Activated CD4-positive, alpha-beta T cell treated with anti-CD3 and anti-CD28 coated beads, Interleukin-2, amount 10 ng/mL, durations not matched to agents 24 days and 14 days (primary cell): ENCODE data around the gene BCAS1. TPM values are rescaled to one million over a fixed set of nuclear protein-coding genes. Genes with fewer than 3 reads are reported as not detected.

Source experiments
- DNase-seq: peaks from one replicate; pipeline ENCODE4 v3.0.0; 2022
- H3K27ac Mint-ChIP-seq: one replicate; pipeline ENCODE4 v1.8.0; 2022; ENCODE audit warnings: mild to moderate bottlenecking, mixed read lengths
- H3K27me3 Mint-ChIP-seq: one replicate; pipeline ENCODE4 v1.8.0; 2022; ENCODE audit warnings: mixed read lengths
- H3K36me3 Mint-ChIP-seq: one replicate; pipeline ENCODE4 v1.8.0; 2022; ENCODE audit warnings: low read depth, mild to moderate bottlenecking, mixed read lengths
- H3K4me1 Mint-ChIP-seq: one replicate; pipeline ENCODE4 v1.8.0; 2021; ENCODE audit warnings: mixed read lengths
- H3K4me3 Mint-ChIP-seq: one replicate; pipeline ENCODE4 v1.8.0; 2022; ENCODE audit warnings: mild to moderate bottlenecking, moderate library complexity, mixed read lengths
- H3K9me3 Mint-ChIP-seq: one replicate; pipeline ENCODE4 v1.8.0; 2021; ENCODE audit warnings: mixed read lengths
- intact Hi-C: fragments of 100-400 bp; cut with micrococcal nuclease; formaldehyde crosslinking; loops from one replicate; pipeline ENCODE4 v1.15.1; 2023
- total RNA-seq: library from RNA; stranded (reverse); gene quantifications from 2 replicates; pipeline ENCODE4 v1.2.3, GENCODE V29; 2022

Gene BCAS1
- total RNA-seq, 1 donor from 2014 or later, result not detected

- Mint-ChIP-seq H3K9me3 (no peaks in the 10 kb centered on the region), H3K27ac (no peak overlapping the region), H3K4me1 (no peaks in the 10 kb centered on the region), H3K27me3 (peaks cover 21% of the 10 kb centered on the region), H3K4me3 (no peak overlapping the region), H3K36me3 (no peaks in the 10 kb centered on the region)
- no peak for DNase-seq
- intact Hi-C loops, result no loop called here
Observed at GRCh38 chr20:54093423-54094267, 23.3 kb upstream of the BCAS1 start.

GRCh38 chr20:54092021-54092420 lies 21.6 kb upstream of the BCAS1 start:
- H3K4me1 Mint-ChIP-seq, result no peaks in the 10 kb centered on the region
- no peak overlapping the region for H3K4me3 Mint-ChIP-seq
- no peaks in the 10 kb centered on the region for H3K36me3 Mint-ChIP-seq
- H3K9me3 Mint-ChIP-seq, result no peaks in the 10 kb centered on the region
- DNase-seq, result no peak
- no peak overlapping the region for H3K27ac Mint-ChIP-seq
- intact Hi-C loops, result no loop called here
- H3K27me3 Mint-ChIP-seq, result peaks cover 14% of the 10 kb centered on the region

GRCh38 chr20:54091120-54091480 lies 20.7 kb upstream of the BCAS1 start:
- Mint-ChIP-seq H3K36me3 (no peaks in the 10 kb centered on the region), H3K27me3 (peaks cover 17% of the 10 kb centered on the region), H3K27ac (no peak overlapping the region), H3K4me1 (no peaks in the 10 kb centered on the region), H3K9me3 (no peaks in the 10 kb centered on the region), H3K4me3 (no peak overlapping the region)
- intact Hi-C loops, result no loop called here
- no peak for DNase-seq

GRCh38 chr20:54090230-54091119 lies 20.1 kb upstream of the BCAS1 start:
- H3K27ac Mint-ChIP-seq, result no peak overlapping the region
- no peaks in the 10 kb centered on the region for H3K4me1 Mint-ChIP-seq
- H3K27me3 Mint-ChIP-seq, result peaks cover 17% of the 10 kb centered on the region
- no peaks in the 10 kb centered on the region for H3K9me3 Mint-ChIP-seq
- H3K4me3 Mint-ChIP-seq, result no peak overlapping the region
- H3K36me3 Mint-ChIP-seq, result no peaks in the 10 kb centered on the region
- DNase-seq, result no peak
- intact Hi-C loops, result no loop called here

- no peak overlapping the region for H3K27ac Mint-ChIP-seq
- H3K27me3 Mint-ChIP-seq, result peaks cover 21% of the 10 kb centered on the region
- no peaks in the 10 kb centered on the region for H3K4me1 Mint-ChIP-seq
- H3K4me3 Mint-ChIP-seq, result no peak overlapping the region
- intact Hi-C loops, result no loop called here
- H3K36me3 Mint-ChIP-seq, result no peaks in the 10 kb centered on the region
- DNase-seq, result no peak
- H3K9me3 Mint-ChIP-seq, result peaks cover 5% of the 10 kb centered on the region
Observed at GRCh38 chr20:54088430-54088829, 18.0 kb upstream of the BCAS1 start.

GRCh38 chr20:54086507-54087039 lies 16.2 kb upstream of the BCAS1 start:
- H3K27me3 Mint-ChIP-seq, result peaks cover 12% of the 10 kb centered on the region
- no peak overlapping the region for H3K4me3 Mint-ChIP-seq
- intact Hi-C loops, result no loop called here
- no peaks in the 10 kb centered on the region for H3K36me3 Mint-ChIP-seq
- no peak overlapping the region for H3K27ac Mint-ChIP-seq
- H3K4me1 Mint-ChIP-seq, result peaks cover 2% of the 10 kb centered on the region
- H3K9me3 Mint-ChIP-seq, result peaks cover 5% of the 10 kb centered on the region
- DNase-seq, result no peak

- intact Hi-C loops, result no loop called here
- peaks cover 12% of the 10 kb centered on the region for H3K27me3 Mint-ChIP-seq
- H3K36me3 Mint-ChIP-seq, result no peaks in the 10 kb centered on the region
- H3K9me3 Mint-ChIP-seq, result peaks cover 5% of the 10 kb centered on the region
- no peak for DNase-seq
- no peak overlapping the region for H3K27ac Mint-ChIP-seq
- H3K4me3 Mint-ChIP-seq, result no peak overlapping the region
- peaks cover 2% of the 10 kb centered on the region for H3K4me1 Mint-ChIP-seq
Observed at GRCh38 chr20:54085910-54086309, 15.5 kb upstream of the BCAS1 start.

GRCh38 chr20:54085425-54085824 lies 15.0 kb upstream of the BCAS1 start:
- H3K36me3 Mint-ChIP-seq, result no peaks in the 10 kb centered on the region
- intact Hi-C loops, result no loop called here
- H3K27me3 Mint-ChIP-seq, result peaks cover 13% of the 10 kb centered on the region
- peaks cover 2% of the 10 kb centered on the region for H3K4me1 Mint-ChIP-seq
- H3K4me3 Mint-ChIP-seq, result no peak overlapping the region
- no peak for DNase-seq
- H3K27ac Mint-ChIP-seq, result no peak overlapping the region
- peaks cover 5% of the 10 kb centered on the region for H3K9me3 Mint-ChIP-seq

- intact Hi-C loops, result no loop called here
- Mint-ChIP-seq H3K4me3 (no peak overlapping the region), H3K27ac (no peak overlapping the region), H3K4me1 (peaks cover 2% of the 10 kb centered on the region), H3K27me3 (peaks cover 11% of the 10 kb centered on the region), H3K9me3 (peaks cover 5% of the 10 kb centered on the region), H3K36me3 (no peaks in the 10 kb centered on the region)
- DNase-seq, result no peak
Observed at GRCh38 chr20:54084727-54085388, 14.5 kb upstream of the BCAS1 start.

- Mint-ChIP-seq H3K9me3 (peaks cover 5% of the 10 kb centered on the region), H3K36me3 (no peaks in the 10 kb centered on the region), H3K4me1 (peaks cover 2% of the 10 kb centered on the region), H3K27me3 (peaks cover 11% of the 10 kb centered on the region), H3K4me3 (no peak overlapping the region), H3K27ac (no peak overlapping the region)
- intact Hi-C loops, result no loop called here
- no peak for DNase-seq
Observed at GRCh38 chr20:54084193-54084592, 13.8 kb upstream of the BCAS1 start.

GRCh38 chr20:54083459-54083858 lies 13.1 kb upstream of the BCAS1 start:
- H3K4me1 Mint-ChIP-seq, result peaks cover 8% of the 10 kb centered on the region
- H3K36me3 Mint-ChIP-seq, result peaks cover 2% of the 10 kb centered on the region
- H3K4me3 Mint-ChIP-seq, result no peak overlapping the region
- H3K27me3 Mint-ChIP-seq, result peaks cover 11% of the 10 kb centered on the region
- H3K9me3 Mint-ChIP-seq, result peaks cover 9% of the 10 kb centered on the region
- H3K27ac Mint-ChIP-seq, result no peak overlapping the region
- intact Hi-C loops, result no loop called here
- no peak for DNase-seq

- H3K36me3 Mint-ChIP-seq, result peaks cover 4% of the 10 kb centered on the region
- H3K9me3 Mint-ChIP-seq, result peaks cover 9% of the 10 kb centered on the region
- H3K27ac Mint-ChIP-seq, result no peak overlapping the region
- H3K4me1 Mint-ChIP-seq, result peaks cover 18% of the 10 kb centered on the region
- H3K4me3 Mint-ChIP-seq, result no peak overlapping the region
- no peak for DNase-seq
- peaks cover 11% of the 10 kb centered on the region for H3K27me3 Mint-ChIP-seq
- intact Hi-C loops, result no loop called here
Observed at GRCh38 chr20:54082100-54082499, 11.7 kb upstream of the BCAS1 start.

GRCh38 chr20:54079652-54080051 lies 9.3 kb upstream of the BCAS1 start:
- peaks cover 15% of the 10 kb centered on the region for H3K9me3 Mint-ChIP-seq
- peaks cover 18% of the 10 kb centered on the region for H3K4me1 Mint-ChIP-seq
- peaks cover 14% of the 10 kb centered on the region for H3K27me3 Mint-ChIP-seq
- intact Hi-C loops, result no loop called here
- DNase-seq, result no peak
- peaks cover 4% of the 10 kb centered on the region for H3K36me3 Mint-ChIP-seq
- no peak overlapping the region for H3K27ac Mint-ChIP-seq
- H3K4me3 Mint-ChIP-seq, result no peak overlapping the region
